Stimulated activated CD4-positive, alpha-beta T cell treated with anti-CD3 and anti-CD28 coated beads, Interleukin-1b, Interleukin-23, amount 100 ng/mL, for 48 hours (primary cell): ENCODE measurements around the gene FCSK.
A peak's percentile ranks its signal among the peaks of the same experiment; 100 is the strongest.
"Not testable (repeated sequence)": the region's sequence is repeated elsewhere in the genome, so short reads cannot be mapped to it uniquely, and the experiment has no call there.

ENCODE experiments used
- DNase-seq: peaks from one replicate; pipeline ENCODE4 v3.0.0-alpha.2; 2020

FCSK gene

DNA sequence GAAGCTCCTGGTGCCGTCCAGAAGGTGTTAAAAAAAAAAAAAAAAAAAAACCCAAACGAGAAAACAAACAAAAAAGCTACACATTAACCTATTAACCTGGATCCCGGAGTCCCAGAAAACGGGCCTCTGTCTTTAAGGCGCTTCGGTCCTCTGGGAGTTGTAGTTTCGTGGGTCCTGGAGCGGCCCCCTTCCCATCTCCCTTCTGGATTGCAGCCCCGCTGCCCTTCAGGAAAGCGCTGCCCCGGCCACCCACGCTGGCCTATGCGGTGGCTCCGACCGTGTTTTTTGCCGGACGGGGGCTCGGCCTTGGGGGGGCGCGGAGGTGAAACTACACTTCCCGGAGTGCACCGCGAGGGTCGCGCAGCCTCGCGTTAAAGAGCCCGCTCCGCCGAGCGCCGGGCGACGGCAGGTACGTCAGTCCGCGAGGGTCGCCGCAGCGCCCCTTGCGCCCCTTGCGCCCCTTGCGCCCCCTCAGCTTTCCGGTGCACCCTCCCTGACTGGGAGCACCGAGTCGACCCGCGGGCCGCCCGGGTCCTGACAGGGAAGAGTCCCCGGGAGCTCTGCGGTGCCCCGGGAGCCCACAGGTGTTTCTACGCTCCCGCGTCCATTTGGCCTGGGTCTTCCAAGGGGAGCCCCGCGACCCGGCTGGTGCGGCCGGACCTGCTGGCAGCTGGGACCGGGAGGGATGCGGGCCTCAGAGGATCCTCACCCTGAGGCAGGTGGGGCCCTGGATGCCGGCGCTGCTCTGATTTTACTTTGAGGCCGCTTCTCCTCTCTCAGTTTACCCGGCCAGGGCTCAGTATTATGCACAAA lies at the start of gene FCSK:
TSS of gene FCSK (plus strand) at position 374 of the 813 bp plus-strand sequence. CDS start 8,596 bp downstream, outside the sequence.
- DNase-seq: peak; percentile 52

DNA sequence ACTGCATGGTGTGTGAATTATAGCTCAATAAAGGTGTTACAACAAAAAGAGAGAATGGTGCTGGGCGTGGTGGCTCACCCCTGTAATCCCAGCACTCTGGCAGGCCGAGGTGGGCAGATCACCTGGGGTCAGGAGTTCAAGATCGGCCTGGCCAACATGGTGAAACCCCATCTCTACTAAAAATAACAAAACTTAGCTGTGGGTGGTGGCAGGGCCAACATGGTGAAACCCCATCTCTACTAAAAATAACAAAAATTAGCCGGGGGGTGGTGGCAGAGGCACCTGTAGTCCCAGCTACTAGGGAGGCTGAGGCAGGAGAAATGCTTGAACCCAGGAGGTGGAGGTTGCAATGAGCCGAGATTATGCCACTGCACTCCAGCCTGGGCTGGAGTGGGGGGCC lies 48.3 kb upstream of the FCSK start:
- not testable (repeated sequence) for DNase-seq

DNA sequence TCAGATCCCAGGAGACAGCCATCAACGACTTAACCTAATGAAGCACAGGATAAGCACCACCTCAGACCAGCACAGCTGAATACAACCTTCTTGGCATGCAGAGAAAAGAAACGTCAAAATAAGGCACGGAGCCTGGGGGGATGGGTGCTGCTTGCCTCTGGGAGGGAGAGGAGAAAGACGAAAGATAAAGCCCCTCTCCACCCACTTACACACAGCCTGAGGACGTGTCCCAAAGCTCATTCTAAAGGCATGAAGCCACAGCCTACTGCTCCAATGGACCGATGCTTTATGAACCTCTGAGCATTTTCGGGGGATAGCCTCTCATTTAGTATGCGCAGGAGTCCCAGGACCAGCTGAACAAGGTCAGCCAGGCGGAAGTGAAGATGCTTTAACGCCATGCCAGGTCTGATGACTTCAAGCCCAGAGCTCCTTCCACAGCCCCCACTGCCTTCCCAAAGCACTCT lies 46.6 kb upstream of the FCSK start:
- no peak for DNase-seq

DNA sequence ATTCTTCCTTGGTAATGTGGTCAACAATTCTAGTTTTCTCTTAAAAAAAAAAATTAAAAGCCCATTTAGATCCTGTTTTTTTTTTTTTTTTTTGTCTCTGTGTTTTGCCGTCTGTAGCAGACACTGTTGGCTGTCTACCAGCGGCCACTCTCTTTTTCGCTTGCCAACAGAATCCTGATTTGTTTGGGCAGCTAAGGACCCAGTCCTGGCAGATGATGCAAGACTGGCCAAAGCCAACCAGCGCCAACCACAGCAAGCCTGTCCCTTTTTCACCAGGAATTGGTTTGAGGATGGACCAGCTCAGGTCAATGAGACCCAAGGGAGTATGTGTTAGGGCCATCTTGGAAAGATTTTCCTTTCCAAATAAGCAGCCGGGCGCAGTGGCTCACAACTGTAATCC lies 43.7 kb upstream of the FCSK start:
- DNase-seq: no peak

DNA sequence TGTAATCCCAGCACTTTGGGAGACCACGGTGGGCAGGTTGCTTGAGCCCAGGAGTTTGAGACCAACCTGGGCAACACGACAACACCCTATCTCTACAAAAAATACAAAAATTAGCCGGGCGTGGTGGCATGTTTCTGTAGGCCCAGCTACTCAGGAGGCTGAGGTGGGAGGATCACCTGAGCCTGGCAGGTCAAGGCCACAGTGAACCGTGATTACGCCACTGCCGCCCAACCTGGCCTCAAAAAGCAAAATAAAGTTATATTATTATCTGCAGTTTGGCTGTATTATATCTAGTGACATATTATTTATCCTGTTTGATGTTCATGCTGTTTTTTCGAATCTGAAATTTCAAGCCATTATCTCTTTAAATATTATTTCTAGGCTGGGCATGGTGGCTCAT lies 42.0 kb upstream of the FCSK start:
- DNase-seq: no peak

DNA sequence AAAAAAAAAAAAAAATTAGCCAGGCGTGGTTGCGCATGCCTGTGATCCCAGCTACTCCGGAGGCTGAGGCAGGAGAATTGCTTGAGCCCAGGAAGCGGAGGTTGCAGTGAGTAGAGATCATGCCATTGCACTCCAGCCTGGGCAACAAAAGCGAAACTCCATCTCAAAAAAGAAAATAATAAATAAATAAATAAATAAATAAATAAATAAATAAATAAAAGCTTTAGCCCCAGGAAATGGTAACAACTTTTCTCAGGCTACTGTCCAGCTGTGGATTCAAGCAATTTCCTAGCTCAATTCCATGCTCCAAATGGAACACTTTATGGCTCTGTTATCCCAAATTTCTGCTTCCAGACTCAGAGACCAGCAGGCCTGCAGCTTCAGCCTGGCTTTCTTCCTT lies 40.8 kb upstream of the FCSK start:
- not testable (repeated sequence) for DNase-seq

DNA sequence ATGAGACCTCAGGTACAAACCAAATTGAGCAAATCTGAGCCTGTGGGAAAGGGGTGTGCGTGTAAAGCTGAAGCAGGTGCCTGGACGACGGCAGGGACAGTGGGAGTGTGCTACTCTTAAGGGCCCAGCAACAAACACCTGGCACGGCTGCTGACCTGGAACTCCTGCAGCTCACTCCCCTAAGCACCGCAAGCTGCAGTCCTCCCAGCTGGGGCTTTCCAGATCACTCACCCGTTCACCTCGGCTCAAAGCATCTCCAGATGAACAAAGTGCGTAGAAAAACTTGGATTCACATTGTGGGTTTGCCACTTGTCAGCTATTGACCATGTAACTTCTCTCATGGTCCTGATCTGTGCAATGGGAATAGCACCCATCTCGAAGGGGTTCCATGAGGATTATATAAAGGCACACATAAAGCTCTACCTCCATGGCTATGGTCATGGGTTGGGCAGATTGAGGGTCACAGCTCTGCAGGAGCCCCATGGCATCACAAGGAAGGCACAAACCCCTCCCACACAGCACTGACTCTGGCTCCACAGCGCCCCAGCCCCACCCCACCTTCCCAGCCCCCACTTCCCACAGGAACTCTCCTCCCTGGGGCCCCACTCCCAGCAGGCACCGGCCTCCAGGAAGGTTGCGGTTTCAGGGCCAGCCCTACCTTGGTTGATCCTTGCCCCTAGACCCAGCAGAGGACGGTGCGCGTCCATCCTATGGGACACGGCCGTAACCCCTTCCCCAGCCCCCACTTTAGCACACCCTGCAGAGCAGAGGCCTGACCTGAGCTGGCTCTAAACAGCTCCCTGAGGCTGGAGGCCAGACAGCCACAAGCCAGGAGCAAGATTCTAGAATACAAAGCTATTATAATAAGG lies 37.4 kb upstream of the FCSK start:
- no peak for DNase-seq

DNA sequence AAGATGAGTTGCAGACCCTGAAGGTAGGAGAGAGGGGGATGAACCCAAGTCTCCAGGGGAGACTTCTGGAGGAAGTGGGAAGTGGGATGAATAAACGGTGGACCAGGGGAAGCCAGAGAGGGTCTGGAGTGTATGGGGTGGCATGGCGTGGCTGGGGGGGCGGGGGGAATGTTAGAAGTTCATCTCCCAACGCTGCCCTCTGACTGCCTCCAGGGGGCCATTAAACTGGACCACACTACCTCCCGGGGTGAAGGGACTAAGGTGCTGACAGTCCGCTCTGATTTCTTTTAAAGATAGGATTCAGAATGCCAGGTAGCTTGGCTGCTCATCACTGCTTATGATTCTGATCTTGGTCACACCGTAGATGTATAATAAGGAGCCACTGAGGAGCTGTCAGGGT lies 36.7 kb upstream of the FCSK start:
- DNase-seq: no peak

DNA sequence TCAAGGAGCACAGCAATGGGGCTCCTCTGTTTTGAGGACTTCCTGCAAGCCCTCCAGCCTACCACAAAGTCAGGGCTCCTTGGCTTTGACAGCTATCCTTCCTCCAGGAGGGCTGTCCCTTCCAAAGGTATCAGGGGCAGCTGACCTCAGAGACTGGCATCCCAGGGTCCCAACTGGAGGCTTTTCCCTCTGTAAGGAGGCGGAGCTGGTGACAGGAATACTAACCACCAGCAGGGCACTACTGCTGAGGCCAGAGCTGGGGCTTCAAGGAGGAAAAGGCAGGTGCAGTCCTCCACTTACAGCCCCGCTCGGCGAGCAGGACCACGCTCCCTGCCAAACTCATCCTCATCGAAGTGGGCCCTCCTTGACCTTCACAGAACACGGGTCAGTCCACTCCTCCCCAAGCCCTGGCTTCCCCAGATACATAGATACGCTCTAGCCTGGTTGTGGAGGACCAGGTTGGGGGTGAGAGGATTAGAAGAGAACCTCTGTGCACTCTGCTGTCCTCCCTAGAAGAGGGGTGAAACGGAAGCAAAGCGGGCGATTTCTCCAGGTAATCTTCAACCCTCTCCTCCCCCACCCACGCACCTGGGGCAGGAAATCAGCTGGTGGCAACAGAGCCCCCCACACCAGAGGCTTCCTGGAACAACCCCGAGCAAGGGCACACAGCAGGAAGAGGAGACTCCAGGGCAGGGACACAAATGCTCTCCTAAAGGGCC lies 36.0 kb upstream of the FCSK start:
- no peak for DNase-seq

DNA sequence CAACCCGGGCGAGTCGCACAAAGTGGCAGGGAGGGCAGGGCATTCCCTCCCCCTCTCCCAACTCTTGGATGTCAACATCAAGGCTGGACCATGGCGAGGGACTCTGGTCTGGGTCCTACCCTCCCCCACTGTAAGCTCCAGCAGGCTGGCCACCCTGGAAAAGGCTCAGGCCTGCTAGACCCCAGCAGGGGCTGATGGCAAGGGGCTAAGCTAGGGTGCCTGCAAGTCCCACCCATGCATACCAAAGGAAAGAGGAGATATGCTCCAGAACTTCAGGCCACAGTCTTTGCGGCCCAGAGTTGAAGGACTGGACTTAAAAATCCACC lies 35.4 kb upstream of the FCSK start:
- no peak for DNase-seq

DNA sequence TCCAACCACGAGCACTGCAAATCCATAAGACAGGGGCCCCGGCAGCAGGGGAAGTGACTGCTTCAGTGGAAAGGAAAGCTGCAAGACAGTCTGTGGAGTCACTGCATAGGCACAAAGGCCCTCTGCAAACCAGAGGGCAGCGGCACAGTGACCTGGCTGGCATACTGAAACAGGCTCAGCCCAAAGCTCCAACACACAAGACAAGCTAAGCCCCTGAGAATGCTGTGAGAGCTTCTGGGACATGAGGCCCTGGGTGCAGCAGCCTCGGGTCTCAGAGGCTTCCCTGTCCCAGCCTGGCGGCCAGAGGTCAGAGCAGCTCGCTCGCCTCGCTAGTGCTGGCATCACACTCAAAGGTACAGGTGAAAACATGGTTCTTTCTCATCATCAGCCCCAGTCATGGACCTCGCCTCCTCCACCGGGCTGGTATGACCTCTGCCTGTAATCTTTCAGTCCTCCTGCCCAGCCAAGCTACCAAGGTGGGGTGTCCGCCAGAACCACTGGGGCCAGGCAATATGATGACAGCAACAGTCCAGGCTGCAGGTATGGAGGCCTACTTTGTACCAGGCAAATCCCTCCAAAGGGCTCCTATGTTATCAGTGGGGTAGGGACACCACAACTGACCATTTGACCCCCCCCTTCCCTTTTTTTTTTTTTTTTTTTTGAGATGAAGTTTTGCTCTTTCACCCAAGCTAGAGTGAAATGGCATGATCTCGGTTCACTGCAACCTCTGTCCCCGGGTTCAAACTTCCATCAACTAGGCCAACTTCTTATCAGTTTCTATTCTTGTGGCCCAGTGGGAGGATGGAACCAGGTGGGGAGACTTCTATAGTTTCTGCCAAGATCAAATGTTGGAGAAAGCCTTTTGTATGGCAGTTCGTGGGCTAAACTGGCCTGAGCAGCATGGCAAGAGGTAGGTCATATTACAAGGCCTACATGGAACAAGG lies 34.7 kb upstream of the FCSK start:
- no peak for DNase-seq

DNA sequence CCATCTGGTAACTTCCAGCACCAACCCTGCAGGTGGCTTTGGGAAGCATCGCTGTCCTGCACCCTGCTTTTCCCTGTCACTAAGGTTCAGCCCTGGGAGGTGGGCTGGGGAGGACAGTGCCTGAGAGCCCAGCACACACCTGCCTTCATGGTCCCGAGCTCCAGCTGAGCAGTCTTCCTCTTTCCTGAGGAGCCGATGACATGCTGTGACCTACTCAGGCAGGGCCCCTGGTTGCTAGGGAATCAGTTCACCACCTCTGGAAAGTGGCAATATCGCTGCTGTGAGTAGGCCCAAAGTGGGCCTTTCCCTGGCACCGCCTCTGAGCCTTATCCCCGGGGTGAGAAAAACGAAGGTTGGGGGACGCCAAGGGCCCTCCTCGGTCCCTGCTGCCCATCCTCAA lies 33.4 kb upstream of the FCSK start:
- DNase-seq: no peak

DNA sequence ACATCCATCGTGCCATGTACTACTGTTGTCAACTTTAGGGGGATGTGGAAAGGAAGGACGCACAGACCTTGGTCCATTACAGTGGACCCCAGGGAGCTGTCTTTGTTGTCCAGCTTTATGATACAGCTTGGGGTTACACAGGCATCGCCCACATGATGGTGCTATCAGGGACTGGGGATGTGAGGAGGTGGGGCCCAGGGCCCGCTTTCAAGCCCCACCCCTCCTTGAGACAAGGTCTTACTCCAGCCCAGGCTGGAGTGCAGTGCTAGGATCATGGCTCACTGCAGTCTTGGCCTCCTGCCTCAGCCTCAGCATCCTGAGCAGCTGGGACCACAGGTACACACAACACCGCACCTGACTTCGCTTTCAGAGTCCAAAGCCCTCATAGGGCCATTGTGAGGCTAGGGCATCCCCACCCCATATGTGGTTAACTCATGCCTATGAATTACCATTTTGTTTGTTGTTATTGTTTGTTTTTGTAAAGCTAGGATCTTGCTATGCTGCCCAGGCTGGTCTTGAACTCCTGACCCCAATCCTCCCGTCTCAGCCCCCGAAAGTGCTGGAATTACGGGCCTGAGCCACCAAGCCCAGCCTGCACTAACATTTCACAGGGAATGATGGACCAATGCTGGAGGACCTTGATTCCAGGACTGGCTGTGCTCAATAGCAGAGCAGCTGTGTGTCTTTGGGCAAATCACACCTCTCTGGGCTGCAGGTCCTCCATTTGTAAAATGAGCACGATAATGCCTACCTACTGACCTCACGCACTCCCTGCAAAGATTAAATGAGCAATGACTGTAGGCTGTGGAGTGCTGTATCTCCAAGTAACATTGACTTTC lies 32.7 kb upstream of the FCSK start:
- no peak for DNase-seq

DNA sequence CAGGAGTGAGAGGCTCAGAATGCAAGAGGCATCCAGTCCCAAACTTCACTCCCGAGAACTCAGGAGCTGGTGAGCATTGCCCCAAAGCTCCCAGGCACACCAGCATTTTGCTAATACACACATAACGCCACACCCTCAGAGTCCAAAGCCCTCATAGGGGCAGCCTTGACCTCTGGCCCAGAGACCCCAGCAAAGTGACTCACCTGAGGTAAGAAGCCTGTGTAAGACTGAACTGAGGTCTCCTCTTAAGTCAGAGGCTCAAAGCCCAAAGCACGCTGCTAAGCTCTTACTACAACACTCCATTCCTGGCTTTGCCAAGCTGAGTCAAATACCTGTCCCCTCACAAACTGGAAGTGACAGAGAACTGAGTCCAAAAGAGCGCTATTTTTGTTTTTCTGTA lies 31.9 kb upstream of the FCSK start:
- DNase-seq: no peak

DNA sequence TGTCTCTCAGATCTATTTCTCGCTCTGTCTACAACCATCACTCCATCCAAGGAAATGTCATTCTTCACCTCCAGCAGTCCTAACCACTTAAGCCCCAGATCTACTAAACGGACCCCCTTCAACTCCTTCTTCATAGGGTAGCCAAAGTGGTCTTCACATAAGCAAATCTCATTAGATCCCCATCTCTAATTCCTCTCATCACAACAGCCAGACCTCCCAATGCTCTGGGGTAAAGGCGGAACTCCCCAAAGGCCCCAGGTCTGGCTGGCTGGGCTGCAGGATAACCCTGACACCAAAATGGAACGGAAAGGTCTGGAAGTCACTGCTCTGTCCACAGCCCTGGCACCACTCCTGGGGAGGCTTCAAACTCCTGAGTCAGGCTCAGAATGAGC lies 26.6 kb upstream of the FCSK start:
- DNase-seq: no peak

DNA sequence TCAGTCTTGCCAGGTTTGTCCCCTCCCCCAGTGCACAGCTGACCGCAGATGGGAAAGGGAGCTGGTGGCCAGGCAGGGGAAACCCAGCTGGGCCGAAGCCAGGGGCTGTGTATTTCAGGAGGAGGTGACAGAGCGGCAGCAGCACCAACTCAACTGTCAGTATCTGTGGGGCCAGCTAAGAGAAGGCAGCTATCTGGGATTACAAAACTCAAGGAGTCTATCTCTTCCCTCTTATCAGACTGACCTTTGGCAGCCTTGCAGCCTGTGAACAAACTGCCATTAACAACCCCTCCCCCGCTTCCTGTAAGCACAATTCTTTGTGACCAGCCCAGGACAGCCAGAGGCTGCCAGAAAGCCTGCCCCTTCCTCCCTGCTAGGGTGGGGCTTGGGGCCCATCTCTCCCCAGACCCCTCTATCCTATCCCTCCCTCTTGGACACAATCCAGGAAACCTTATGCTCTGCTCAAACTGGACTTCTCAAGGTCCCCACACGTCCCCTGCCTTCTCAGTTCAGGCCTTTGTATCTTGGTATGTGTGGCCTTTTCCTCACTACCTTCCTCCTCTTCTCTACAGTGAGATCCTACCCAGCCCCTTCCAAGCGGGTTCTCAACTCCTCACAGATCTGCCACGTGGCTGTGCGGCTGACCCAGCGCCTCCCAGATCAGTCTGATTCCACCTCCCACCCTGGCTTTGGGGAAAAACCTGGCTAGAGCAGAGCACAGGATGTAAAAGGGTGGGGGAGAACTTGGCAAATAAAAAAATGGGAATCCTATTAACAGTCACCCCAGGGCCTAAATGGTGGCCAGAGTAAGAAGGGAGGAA lies 26.0 kb upstream of the FCSK start:
- peak; percentile 70 for DNase-seq

DNA sequence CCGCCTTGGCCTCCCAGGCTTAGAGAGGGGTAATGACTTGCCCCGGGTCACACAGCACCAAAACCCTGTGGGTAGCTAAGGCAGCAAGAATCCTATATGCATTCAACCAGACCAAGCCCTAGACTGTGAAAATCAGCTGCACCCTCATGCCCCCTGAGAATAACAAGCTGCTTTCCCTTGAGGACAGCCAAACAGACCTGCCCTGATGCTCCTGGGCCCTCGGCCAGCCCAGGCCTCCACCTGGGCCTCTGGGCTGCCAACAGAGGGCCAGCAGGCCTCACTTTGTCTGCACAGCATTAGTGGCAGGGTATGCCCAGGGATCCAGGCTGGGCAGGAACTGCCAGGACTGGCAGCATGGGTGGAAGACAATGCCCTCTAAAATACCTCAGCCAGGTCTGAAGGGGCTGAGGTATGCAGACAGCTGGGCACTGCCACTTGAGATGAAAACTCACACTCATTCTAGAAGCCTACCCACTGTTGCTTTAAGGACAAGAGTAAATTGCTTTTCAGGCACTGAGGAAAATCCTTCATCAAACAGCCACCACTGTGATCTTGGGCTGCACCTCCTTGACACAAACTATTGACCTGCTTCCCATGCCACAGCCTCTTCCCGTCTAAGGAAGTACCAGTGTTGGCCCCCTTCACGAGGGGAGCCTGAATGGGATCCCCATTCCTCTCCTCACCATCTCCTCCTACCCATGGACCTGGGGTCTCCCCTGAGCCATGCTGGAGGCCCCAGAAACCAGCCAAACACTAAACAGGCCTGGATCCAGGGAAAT lies 24.3 kb upstream of the FCSK start:
- no peak for DNase-seq

DNA sequence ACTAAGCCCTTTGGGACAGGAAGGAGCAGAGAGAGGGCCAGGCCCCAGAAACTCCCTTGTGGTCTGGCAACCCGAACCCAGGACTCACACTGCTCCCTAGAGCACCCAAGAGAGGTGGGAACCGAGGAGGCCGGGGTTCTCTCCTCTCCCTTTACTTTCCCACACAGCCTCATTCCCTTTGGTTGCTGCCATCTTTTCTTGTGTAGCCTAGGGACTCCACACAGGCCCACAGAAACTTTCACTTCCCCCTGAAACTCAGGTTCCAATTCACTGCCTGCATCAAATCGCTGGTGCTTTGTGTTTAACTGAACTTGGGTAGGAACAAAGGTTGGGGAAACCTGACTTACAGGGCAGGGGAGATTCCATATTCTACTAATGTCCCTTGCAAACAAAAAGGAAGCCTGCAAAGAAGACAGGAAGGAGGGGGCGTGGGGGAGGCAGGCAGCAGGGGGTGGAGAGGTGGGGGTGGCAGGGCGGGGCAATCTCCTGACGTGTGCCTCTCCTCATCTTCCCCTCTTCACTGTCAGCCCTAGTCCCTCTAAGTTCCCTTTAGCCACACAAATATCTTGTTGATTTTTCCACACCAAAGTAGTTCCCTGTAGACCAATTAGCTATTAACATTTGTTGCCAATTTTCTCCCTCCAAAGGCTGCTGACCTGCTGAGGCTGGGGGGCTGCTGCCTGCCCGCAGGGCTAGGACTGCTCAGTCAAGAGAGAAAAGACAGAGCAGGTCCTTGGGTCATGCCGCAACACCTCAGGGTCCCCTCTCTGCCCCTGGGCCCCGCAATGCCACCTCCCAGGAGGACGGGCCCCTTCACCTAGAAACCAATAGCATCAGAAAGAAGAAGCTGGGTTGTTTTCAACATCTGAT lies 23.5 kb upstream of the FCSK start:
- peak; percentile 33 for DNase-seq

DNA sequence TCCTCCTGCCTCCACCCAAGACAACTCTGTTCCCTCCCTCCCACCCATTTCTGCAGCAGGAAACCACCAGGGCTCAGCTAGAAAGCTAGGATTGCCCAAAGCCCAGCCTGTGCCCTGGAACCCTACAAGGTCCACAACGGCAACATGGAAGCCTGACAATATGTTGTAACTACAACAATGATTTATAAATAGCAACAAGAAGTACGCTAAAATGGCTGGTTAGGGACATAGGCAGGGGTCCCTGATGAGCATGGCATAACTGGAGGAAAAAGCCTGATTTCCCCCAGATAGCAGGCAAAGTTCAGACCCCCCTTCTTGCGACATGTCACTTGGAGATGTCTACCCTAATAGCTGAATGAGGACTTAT lies 22.1 kb upstream of the FCSK start:
- no peak for DNase-seq
